Thyroid gland (tissue), 4 donors: ENCODE measurements around the gene HOXC6.

ENCODE experiments used
- CTCF ChIP-seq, 6 experiments: fragments of 200-600 bp in 3 of 6; fragments of 450-650 bp in 3 of 6; sonication (generic) in 3 of 6; IDR thresholded peaks; one replicate each; pipeline ENCODE4 v1.5.1; 2016 to 2019; ENCODE audit warnings: antibody characterized with exemption in 6 of 6, mild to moderate bottlenecking in 2 of 6, inconsistent platforms in 1 of 6, moderate library complexity in 1 of 6
- POLR2A ChIP-seq, 2 donors: fragments of 450-650 bp; IDR thresholded peaks; one replicate each; pipeline ENCODE4 v1.6.1; 2017; ENCODE audit warnings: antibody characterized with exemption in 2 of 2, mild to moderate bottlenecking in 2 of 2, moderate library complexity in 1 of 2

- TF ChIP-seq CTCF (IDR thresholded peaks at IDR 0.05) (no peak), POLR2A (IDR thresholded peaks at IDR 0.05) (no peak)
Observed at GRCh38 chr12:54030889-54031471, 2.7 kb downstream of the HOXC6 start.
